UCSD-AML1 (cell line): ENCODE measurements around the gene MZT2B.
A peak's percentile ranks its signal among the peaks of the same experiment; 100 is the strongest.
"Not testable (repeated sequence)": the region's sequence is repeated elsewhere in the genome, so short reads cannot be mapped to it uniquely, and the experiment has no call there.

Experiments
- DNase-seq: peaks from one replicate; lab custom pipeline; 2025; ENCODE audit not compliant: unreplicated experiment; lab: John Stamatoyannopoulos, UW

The MZT2B gene

GRCh38 chr2:130152136-130152815 lies 29.8 kb upstream of the MZT2B start:
- not testable (repeated sequence) for DNase-seq

DNA sequence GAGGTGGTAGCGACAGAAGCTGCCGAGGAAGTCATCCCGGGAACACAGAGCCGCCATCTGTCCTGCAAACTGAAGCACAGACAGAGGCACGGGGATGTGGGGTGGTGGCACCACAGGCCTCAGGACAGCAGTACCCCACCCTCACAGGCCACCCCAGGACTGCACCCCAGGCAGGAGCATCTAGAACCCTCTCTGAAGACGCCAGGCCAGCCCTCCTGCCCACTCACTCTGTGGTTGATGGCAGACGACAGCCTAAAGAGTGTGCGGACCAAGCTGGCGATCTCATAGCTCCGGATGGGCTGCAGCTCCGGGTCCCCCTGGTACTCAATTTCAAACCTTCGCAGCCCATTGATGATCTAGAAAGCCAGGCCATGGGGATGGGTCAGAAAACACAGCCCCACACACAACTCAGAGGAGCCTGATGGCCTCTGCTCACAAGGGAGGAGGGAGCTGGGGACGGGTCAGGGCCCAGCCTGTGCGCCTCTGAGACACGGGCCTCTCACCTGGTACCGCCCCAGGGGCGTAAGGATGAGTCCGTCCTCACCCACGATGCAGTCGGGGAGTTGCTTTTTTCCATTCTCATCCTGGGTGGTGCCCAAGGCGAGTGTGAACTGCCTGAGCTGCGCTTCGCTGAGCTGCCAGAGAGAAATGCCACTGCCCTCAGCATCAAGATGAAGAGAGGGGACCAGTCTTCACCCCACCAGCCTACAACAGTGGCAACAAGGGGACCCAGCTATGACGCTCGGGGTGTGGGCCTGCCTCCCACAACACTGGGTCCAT lies 29.1 kb upstream of the MZT2B start:
- DNase-seq = no peak

- not testable (repeated sequence) for DNase-seq
These were observed 28.2 kb upstream of the MZT2B start for GRCh38 chr2:130153721-130154422.

GRCh38 chr2:130154423-130154770 lies 27.7 kb upstream of the MZT2B start:
- not testable (repeated sequence) for DNase-seq

DNA sequence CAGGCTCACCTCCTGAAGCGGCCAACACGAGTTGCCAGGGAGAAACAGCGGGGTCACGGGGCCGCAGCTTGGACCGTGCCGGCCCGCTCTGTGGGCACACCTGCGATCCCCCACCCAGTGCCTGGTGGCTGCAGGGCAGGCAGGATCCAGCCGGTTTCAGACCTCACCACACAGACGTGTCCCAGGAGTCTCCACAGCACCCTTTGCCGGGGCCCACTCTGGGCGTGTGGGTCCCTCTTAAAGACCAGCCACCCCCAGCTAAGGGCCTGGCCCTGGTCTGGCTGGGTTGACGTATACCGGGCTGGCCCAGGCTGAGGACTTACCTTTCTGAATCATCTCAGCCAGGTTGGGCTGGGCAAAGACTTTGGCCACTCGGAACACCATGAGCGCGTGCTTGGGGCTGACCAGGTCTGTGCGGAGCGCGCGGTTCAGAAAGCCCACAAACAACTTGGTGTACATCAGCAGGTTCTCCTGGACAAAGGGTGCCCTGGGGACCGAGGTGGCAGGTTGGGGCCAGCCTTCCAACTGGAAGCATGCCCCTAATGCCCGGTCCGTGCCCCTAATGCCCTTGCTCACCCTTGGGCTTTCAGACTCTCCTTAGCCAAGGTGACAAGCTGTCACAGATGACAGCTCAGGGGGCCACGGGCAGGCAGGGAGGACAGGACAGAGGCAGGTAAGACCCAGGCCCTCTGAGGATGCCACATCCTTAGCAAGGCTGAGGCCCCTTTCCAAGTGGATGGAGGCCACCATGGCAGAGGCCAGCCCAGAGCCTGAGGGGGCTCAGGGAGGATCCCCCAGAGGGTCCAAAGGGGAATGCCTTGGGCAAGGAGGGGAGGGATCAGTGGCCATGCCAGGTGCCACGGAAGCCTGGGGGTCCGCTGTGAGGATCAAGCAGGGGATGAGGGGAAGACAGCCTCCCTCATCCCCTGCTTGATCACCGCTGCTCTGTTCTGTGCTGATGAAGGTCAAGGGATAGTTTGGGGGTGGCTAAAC lies 27.0 kb upstream of the MZT2B start:
- DNase-seq = no peak

GRCh38 chr2:130155956-130156623 lies 26.0 kb upstream of the MZT2B start:
- DNase-seq = peak; percentile 15

DNA sequence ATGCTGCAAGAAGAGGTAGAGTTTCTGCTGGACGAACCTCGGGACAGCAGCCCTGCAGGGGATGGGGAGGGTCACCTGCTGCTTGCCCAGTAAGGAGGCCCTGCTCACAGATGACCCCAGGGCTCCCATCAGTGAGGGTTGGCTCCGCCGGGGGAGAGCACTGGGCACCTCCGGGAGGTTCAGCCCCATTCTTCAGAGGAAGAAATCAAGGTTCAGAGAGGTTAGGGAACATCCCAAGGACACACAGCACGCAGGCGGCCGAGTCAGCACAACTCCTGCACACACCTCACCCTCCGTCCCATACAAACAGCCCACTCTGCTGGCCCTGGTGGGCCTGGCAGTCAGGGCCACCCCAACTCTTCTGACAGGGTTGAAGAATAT lies 25.4 kb upstream of the MZT2B start:
- DNase-seq = no peak

- not testable (repeated sequence) for DNase-seq
These were observed 24.7 kb upstream of the MZT2B start for GRCh38 chr2:130157354-130157753.

DNA sequence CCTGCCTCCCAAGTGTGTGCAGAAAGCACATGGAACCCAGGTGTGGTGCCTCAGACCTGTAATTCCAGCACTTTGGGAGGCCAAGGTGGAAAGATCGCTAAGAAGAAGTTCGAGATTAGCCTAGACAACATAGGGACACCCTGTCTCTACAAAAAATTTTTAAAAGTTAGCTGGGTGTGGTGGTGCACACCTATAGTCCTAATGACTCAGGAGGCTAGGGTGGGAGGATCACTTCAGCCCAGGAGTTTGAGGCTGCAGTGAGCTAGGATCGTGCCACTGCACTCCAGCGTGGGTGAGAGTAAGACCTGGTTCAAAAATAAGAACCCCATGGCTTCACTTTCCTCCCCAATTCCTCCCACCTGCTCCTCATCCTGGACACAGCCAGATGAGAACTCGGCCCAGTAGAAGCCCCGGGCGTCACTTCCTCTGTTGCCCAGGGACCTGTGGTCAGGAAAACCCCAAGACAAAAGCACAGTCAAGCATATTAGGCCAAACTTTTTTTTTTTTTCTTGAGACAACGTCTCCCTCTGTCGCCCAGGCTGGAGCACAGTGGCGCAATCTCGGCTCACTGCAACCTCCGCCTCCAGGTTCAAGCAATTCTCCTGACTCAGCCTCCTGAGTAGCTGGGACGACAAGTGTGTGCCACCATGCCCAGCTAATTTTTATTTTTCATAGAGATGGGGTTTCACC lies 24.1 kb upstream of the MZT2B start:
- peak; percentile 61 for DNase-seq

DNA sequence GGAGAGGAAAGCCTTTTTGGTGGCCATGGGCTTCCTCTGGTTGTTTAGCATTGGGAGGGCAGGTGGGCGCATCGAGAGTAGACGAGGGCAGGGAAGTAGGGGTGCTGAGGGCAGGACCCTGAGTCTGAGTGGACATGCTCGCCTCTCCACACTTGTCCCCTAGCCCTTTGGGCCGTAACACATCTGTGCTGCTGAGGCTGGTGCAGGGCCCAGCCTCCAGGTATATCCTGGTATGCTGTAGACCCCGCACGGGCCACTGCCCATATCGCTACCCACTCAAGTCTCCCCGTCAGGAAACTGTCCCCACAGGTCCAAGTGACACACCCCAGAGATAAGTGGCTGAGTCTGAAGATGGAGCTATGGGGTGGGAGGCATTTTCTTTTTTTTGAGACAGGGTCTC lies 23.4 kb upstream of the MZT2B start:
- DNase-seq = no peak

DNA sequence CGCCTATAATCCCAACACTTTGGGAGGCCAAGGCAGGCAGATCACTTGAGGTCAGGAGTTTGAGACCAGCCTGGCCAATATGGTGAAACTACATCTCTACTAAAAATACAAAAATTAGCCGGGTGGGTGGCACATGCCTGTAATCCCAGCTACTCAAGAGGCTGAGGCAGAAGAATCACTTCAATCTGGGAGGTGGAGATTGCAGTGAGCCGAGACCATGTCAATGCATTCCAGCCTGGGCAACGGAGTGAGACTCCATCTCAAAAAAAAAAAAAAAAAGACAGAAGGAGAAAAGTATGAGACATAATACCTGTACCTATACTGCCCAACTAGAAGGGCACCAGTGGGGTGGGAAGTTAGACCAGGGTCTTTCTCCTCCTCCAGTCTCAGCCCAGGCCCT lies 22.7 kb upstream of the MZT2B start:
- not testable (repeated sequence) for DNase-seq

DNA sequence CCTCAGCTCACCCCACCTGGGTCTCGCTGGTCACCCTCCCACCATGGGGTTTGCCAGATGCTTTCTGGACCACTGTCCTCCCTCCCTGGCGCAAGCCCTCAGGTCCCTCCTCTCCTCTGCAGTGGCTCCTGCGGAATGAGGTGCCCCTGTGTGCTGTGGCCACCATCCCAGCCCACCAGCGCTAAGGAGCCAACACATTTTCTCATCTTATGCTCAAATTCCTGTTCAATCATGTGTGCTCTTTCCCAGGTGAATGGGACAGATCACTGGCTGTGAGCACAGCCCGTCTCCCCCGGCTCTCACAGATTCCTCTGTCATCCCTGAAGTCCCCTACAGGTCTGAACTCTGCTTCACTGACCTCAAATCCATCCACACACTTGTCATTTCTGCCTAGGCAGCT lies 21.9 kb upstream of the MZT2B start:
- DNase-seq = no peak

- DNase-seq = not testable (repeated sequence)
These were observed 21.0 kb upstream of the MZT2B start for GRCh38 chr2:130160838-130161705.

- DNase-seq = not testable (repeated sequence)
These were observed 19.6 kb upstream of the MZT2B start for GRCh38 chr2:130162486-130162885.

DNA sequence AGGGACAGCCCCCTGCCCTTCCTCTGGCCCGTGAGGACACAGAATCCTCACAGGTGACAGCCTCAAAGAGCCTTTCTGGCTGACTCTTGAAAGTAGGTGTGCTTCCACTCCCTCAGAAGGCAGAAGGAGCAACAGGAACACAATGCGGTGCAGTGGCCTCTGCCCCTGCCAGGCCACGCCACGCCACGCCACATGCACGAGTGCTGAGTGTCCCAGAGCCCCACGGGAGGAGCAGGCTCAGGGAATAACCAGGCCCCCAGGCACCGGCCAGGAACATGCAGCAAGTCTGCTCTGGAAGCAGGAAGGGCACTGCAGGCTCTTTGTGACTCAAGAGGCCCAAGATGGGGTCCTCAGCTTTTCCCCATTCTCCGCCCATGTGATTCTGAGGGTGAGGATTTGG lies 19.1 kb upstream of the MZT2B start:
- DNase-seq = no peak

GRCh38 chr2:130165293-130166016 lies 16.6 kb upstream of the MZT2B start:
- DNase-seq = no peak

DNA sequence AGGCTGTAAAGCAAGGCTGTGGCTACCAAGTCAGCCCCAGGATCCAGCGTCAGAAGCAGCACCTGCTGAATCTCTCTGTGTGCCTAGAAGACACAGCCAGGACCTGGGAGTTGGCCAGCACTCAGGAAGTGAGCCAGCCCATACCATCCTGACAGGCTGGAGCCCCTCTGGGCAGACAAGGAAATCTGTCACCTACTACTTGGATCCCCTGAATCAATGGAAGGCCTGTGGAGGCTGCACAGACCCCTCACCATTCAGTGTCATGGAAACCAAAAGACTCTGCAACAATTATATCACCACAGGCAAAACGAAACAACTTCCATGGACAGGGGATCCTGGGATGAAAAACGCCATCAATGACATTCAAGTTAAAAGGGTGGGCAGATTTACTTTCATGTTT lies 15.5 kb upstream of the MZT2B start:
- not testable (repeated sequence) for DNase-seq

DNA sequence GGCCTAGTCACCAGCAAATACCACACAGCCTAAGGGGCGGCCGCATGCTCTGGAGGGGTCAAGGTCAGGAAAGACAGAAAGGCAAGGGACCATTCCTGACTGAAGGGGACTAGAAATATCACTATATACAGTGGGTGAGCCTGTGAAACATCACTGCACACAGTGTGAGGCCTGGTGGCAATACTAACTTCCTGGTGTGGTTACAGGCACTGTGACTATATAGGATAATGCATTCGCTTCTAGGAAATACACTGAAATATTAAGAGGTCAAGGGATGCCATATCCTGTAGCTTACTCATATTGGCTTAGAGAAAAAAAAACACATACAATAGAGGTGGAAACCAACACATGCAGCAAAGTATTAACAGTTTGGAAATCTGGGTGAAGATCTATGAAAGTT lies 12.9 kb upstream of the MZT2B start:
- not testable (repeated sequence) for DNase-seq
